GM12878 (cell line): Measurements from ENCODE around the gene SET. TPM values are rescaled to one million over a fixed set of nuclear protein-coding genes. Genes with fewer than 3 reads are reported as not detected.

Source experiments
- CEBPB ChIP-seq, 2 experiments: fragments of 150-350 bp in 1 of 2; IDR thresholded peaks; 2 replicates each; pipeline ENCODE4 v1.6.1; 2012 to 2014; ENCODE audit warnings: low read depth in 2 of 2, low read length in 2 of 2, borderline replicate concordance in 1 of 2, inconsistent platforms in 1 of 2
- ETV6 ChIP-seq, 2 experiments: fragments of 450-650 bp in 1 of 2; IDR thresholded peaks in 1 of 2; conservative IDR thresholded peaks in 1 of 2; 2 replicates each; pipeline ENCODE4 v1.6.1; 2014; ENCODE audit warnings: antibody characterized with exemption in 1 of 2, borderline replicate concordance in 1 of 2, low read depth in 1 of 2, mild to moderate bottlenecking in 1 of 2, moderate library complexity in 1 of 2
- GABPA ChIP-seq: IDR thresholded peaks from 2 replicates; pipeline ENCODE4 v1.6.1; 2014; ENCODE audit warnings: antibody characterized with exemption, low read depth, mild to moderate bottlenecking, inconsistent platforms
- IKZF2 ChIP-seq, 2 experiments: fragments of 450-650 bp; IDR thresholded peaks; 2 replicates each; pipeline ENCODE4 v1.6.1; 2017; ENCODE audit warnings: mild to moderate bottlenecking in 2 of 2, moderate library complexity in 2 of 2
- JUND ChIP-seq: IDR thresholded peaks from 2 replicates; pipeline ENCODE4 v1.6.1; 2012; ENCODE audit warnings: low read depth, mild to moderate bottlenecking, low read length, improper control_type of control experiment, moderate library complexity
- MAX ChIP-seq: IDR thresholded peaks from 2 replicates; pipeline ENCODE4 v1.6.1; 2012; ENCODE audit warnings: low read depth, low read length, improper control_type of control experiment
- NFXL1 ChIP-seq: fragments of 450-650 bp; IDR thresholded peaks from 2 replicates; pipeline ENCODE4 v1.6.1; 2017; ENCODE audit warnings: antibody characterized with exemption, mild to moderate bottlenecking, borderline replicate concordance
- RBBP5 ChIP-seq: fragments of 200-600 bp; sonication (generic); conservative IDR thresholded peaks from 2 replicates; pipeline ENCODE4 v1.6.1; 2016
- RELB ChIP-seq: fragments of 450-650 bp; IDR thresholded peaks from 2 replicates; pipeline ENCODE4 v1.6.1; 2017; ENCODE audit warnings: low read depth, mild to moderate bottlenecking, moderate library complexity
- RUNX3 ChIP-seq: IDR thresholded peaks from 2 replicates; pipeline ENCODE4 v1.6.1; 2012; ENCODE audit warnings: low read length, inconsistent platforms
- SMC3 ChIP-seq: IDR thresholded peaks from 2 replicates; pipeline ENCODE4 v1.6.1; 2011; ENCODE audit warnings: low read length, improper control_type of control experiment, borderline replicate concordance
- SP1 ChIP-seq: IDR thresholded peaks from one replicate; pipeline ENCODE4 v1.6.1; 2011; ENCODE audit warnings: low read depth, low read length
- STAT1 ChIP-seq: fragments of 450-650 bp; conservative IDR thresholded peaks from 2 replicates; pipeline ENCODE4 v1.6.1; 2014; ENCODE audit warnings: antibody characterized with exemption, mild to moderate bottlenecking
- USF2 ChIP-seq: IDR thresholded peaks from 2 replicates; pipeline ENCODE4 v1.6.1; 2011; ENCODE audit warnings: low read depth, low read length, improper control_type of control experiment, borderline replicate concordance
- ZNF217 ChIP-seq: fragments of 450-650 bp; IDR thresholded peaks from 2 replicates; pipeline ENCODE4 v1.6.1; 2017; ENCODE audit warnings: antibody characterized with exemption, mild to moderate bottlenecking
- ZNF24 ChIP-seq: fragments of 450-650 bp; IDR thresholded peaks from 2 replicates; pipeline ENCODE4 v1.6.1; 2017; ENCODE audit warnings: antibody characterized with exemption, mild to moderate bottlenecking
- ZNF274 ChIP-seq: IDR thresholded peaks from one replicate; pipeline ENCODE4 v1.8.0; 2011; ENCODE audit not compliant: insufficient read length, insufficient read depth
- ZNF687 ChIP-seq: fragments of 450-650 bp; IDR thresholded peaks from 2 replicates; pipeline ENCODE4 v1.6.1; 2017; ENCODE audit warnings: mild to moderate bottlenecking, moderate library complexity
- polyA plus RNA-seq, 11 experiments: library from polyadenylated mRNA; depleted of rRNA in 4 of 11; unstranded in 6 of 11; stranded (reverse) in 5 of 11; fragments of >200 nt; fragmentation: Nextera tagmentation in 4 of 11; fragmentation: Illumina TruSeq in 1 of 11; extraction: Ambion mirVana in 4 of 11; extraction: Trizol in 1 of 11; gene quantifications; 1 replicate in 1 of 11; 2 replicates in 10 of 11; pipeline versions ENCODE4 v1.2.1 to v1.2.3, GENCODE V29; 2011 to 2016; ENCODE audit warnings: inconsistent platforms in 2 of 11, missing spikeins in 2 of 11, low read depth in 1 of 11
- total RNA-seq, 4 experiments: library from RNA; depleted of rRNA in 3 of 4; stranded (reverse); fragments of >200 nt in 3 of 4; fragmentation: Illumina TruSeq in 1 of 4; extraction: Trizol in 1 of 4; gene quantifications; 2 replicates each; pipeline versions ENCODE4 v1.2.1 to v1.2.3, GENCODE V29; 2013 to 2021

SET gene
- total and polyA plus RNA-seq, 10 of the 15 experiments (the other 5 are each of a cell fraction or from before 2014, with no cell fraction given): 284 to 706 (median 445) TPM

- TF ChIP-seq MAX: no peak
- TF ChIP-seq RBBP5: no peak
- TF ChIP-seq JUND: no peak
- no peak; a peak in 1 of 4 replicates for TF ChIP-seq ETV6 (conservative IDR thresholded peaks at IDR 0.05 in 1 of 2, IDR thresholded peaks at IDR 0.05 in 1 of 2; ENCODE audit: borderline replicate concordance in 1 of 2, low read depth in 1 of 2)
- no peak for TF ChIP-seq STAT1
- TF ChIP-seq SP1: peak; percentile 95
- TF ChIP-seq ZNF687: peak; percentile 14
- TF ChIP-seq CEBPB (IDR thresholded peaks at IDR 0.05; ENCODE audit: borderline replicate concordance in 1 of 2, low read depth in 2 of 2, low read length in 2 of 2): no peak
- peak; percentile 94 for TF ChIP-seq ZNF217
- 0 out of 2 replicates have a peak, but pooled peaks have one; percentile 2 for TF ChIP-seq RUNX3
- no peak for TF ChIP-seq USF2
- peak; percentile 43 for TF ChIP-seq RELB
- 0 out of 2 replicates have a peak, but pooled peaks have one; percentile 37 for TF ChIP-seq ZNF24
- no peak for TF ChIP-seq SMC3
- no peak for TF ChIP-seq ZNF274
- TF ChIP-seq IKZF2 (IDR thresholded peaks at IDR 0.05): no peak
- no peak for TF ChIP-seq GABPA
- no peak for TF ChIP-seq NFXL1
These were observed 35.1 kb downstream of the SET start, which contains the start of gene ZDHHC12 (continued) for GRCh38 chr9:128723866-128724743.
